ENCODE measurements around the gene MLXIPL.
"Not testable (repeated sequence)": the region's sequence is repeated elsewhere in the genome, so short reads cannot be mapped to it uniquely, and the experiment has no call there.

MLXIPL gene

GRCh38 chr7:73623798-73624668, at the start of gene MLXIPL:
MLXIPL (minus strand) TSS chr7:73624522; CDS start chr7:73624492, 30 bp downstream.
- no peak for FAIRE-seq

- no peak for FAIRE-seq
Measured at GRCh38 chr7:73671857-73672445, 47.6 kb upstream of the MLXIPL start.

GRCh38 chr7:73671322-73671661, 47.0 kb upstream of the MLXIPL start:
- FAIRE-seq: no peak

- no peak for FAIRE-seq
Measured at GRCh38 chr7:73669858-73670385, 45.6 kb upstream of the MLXIPL start.

GRCh38 chr7:73669288-73669701, 45.0 kb upstream of the MLXIPL start:
- no peak for FAIRE-seq

- no peak for FAIRE-seq
Measured at GRCh38 chr7:73668886-73669230, 44.5 kb upstream of the MLXIPL start.

GRCh38 chr7:73668103-73668885, 44.0 kb upstream of the MLXIPL start:
- FAIRE-seq: no peak

- no peak for FAIRE-seq
Measured at GRCh38 chr7:73667344-73668102, 43.2 kb upstream of the MLXIPL start, which contains the start of gene VPS37D. VPS37D (plus strand) TSS chr7:73667831; CDS start chr7:73667959, 128 bp downstream.

GRCh38 chr7:73663033-73663432, 38.7 kb upstream of the MLXIPL start:
- no peak for FAIRE-seq

- not testable (repeated sequence) for FAIRE-seq
Measured at GRCh38 chr7:73660594-73660993, 36.3 kb upstream of the MLXIPL start.

- no peak for FAIRE-seq
Measured at GRCh38 chr7:73659983-73660382, 35.7 kb upstream of the MLXIPL start.

- FAIRE-seq: not testable (repeated sequence)
Measured at GRCh38 chr7:73655309-73655708, 31.0 kb upstream of the MLXIPL start.

GRCh38 chr7:73652541-73652949, 28.2 kb upstream of the MLXIPL start:
- no peak for FAIRE-seq

- no peak for FAIRE-seq
Measured at GRCh38 chr7:73650524-73650923, 26.2 kb upstream of the MLXIPL start.

GRCh38 chr7:73649576-73649975, 25.3 kb upstream of the MLXIPL start:
- no peak for FAIRE-seq

- no peak for FAIRE-seq
Measured at GRCh38 chr7:73648593-73649332, 24.4 kb upstream of the MLXIPL start.

GRCh38 chr7:73647725-73648592, 23.6 kb upstream of the MLXIPL start:
- FAIRE-seq: no peak

GRCh38 chr7:73646785-73647724, 22.7 kb upstream of the MLXIPL start:
- FAIRE-seq: no peak

- no peak for FAIRE-seq
Measured at GRCh38 chr7:73645643-73646174, 21.4 kb upstream of the MLXIPL start.

All from islet of Langerhans (tissue), 1 donor.